Keratinocyte (primary cell): ENCODE results near the gene NUDT2.

Experiments used
- EZH2 ChIP-seq: IDR thresholded peaks from one replicate; pipeline ENCODE4 v1.6.1; 2012; ENCODE audit warnings: inconsistent platforms, mild to moderate bottlenecking, low read length, moderate library complexity
- TF ChIP-seq, protein P1 (sequence below), 3 experiments: IDR thresholded peaks in 1 of 3; conservative IDR thresholded peaks in 1 of 3; optimal IDR thresholded peaks in 1 of 3; 2 replicates in 2 of 3; 3 replicates in 1 of 3; pipeline versions ENCODE3 to v1.5.1; 2011; ENCODE audit warnings: low read length in 3 of 3, mild to moderate bottlenecking in 3 of 3, moderate library complexity in 2 of 3, control low read depth in 1 of 3, inconsistent platforms in 1 of 3; ENCODE audit not compliant: insufficient read depth in 2 of 3; ENCODE audit errors: extremely low read depth in 1 of 3

DNA sequence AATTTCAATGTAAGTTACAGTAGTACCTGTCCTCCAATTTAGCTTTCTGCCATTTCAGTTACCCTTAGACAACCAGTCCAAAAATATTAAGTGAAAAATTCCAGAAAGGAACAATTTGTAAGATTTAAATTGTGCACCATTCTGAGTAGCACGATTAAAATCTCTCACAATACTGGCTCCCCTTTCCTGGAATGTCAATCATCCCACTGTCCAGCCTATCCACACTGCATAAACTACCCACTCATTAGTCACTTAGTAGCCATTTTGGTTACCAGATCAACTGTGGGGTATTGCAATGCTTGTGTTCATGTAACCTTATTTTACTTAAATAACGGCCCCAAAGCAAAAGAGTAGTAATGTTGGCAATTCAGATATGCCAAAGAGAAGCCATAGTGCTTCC is 11.9 kb upstream of the NUDT2 start:
- TF ChIP-seq, protein P1, sequence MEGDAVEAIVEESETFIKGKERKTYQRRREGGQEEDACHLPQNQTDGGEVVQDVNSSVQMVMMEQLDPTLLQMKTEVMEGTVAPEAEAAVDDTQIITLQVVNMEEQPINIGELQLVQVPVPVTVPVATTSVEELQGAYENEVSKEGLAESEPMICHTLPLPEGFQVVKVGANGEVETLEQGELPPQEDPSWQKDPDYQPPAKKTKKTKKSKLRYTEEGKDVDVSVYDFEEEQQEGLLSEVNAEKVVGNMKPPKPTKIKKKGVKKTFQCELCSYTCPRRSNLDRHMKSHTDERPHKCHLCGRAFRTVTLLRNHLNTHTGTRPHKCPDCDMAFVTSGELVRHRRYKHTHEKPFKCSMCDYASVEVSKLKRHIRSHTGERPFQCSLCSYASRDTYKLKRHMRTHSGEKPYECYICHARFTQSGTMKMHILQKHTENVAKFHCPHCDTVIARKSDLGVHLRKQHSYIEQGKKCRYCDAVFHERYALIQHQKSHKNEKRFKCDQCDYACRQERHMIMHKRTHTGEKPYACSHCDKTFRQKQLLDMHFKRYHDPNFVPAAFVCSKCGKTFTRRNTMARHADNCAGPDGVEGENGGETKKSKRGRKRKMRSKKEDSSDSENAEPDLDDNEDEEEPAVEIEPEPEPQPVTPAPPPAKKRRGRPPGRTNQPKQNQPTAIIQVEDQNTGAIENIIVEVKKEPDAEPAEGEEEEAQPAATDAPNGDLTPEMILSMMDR (optimal IDR thresholded peaks at IDR 0.05 in 1 of 3, IDR thresholded peaks at IDR 0.05 in 1 of 3, conservative IDR thresholded peaks at IDR 0.05 in 1 of 3; ENCODE audit: extremely low read depth in 1 of 3, insufficient read depth in 2 of 3, low read length in 3 of 3), result no peak
- no peak for TF ChIP-seq EZH2
